Fibroblast of skin of right biceps (primary cell): Measurements from ENCODE around the gene HMGB3.
"Not testable (repeated sequence)": the region's sequence is repeated elsewhere in the genome, so short reads cannot be mapped to it uniquely, and the experiment has no call there.

Experiments used
- DNase-seq: peaks from one replicate; pipeline ENCODE4 v3.0.0-alpha.2; 2013

The HMGB3 gene

GRCh38 chrX:150982788-150983520 is at the start of gene HMGB3:
HMGB3 (plus strand) TSS chrX:150983335; CDS start chrX:150985600, 2,265 bp downstream.
- peak; percentile 94 for DNase-seq

GRCh38 chrX:150933945-150934350 is 49.2 kb upstream of the HMGB3 start:
- DNase-seq, result peak; percentile 47

- peak; percentile 80 for DNase-seq
These were observed 48.7 kb upstream of the HMGB3 start for GRCh38 chrX:150934453-150934852.

GRCh38 chrX:150935467-150935866 is 47.7 kb upstream of the HMGB3 start:
- DNase-seq, result peak; percentile 70

- DNase-seq, result peak; percentile 32
These were observed 46.6 kb upstream of the HMGB3 start for GRCh38 chrX:150936556-150936955.

GRCh38 chrX:150940844-150941495 is 42.2 kb upstream of the HMGB3 start:
- DNase-seq, result no peak

GRCh38 chrX:150941580-150941979 is 41.6 kb upstream of the HMGB3 start:
- no peak for DNase-seq

GRCh38 chrX:150942942-150943594 is 40.1 kb upstream of the HMGB3 start:
- DNase-seq, result no peak

GRCh38 chrX:150944233-150944632 is 38.9 kb upstream of the HMGB3 start:
- DNase-seq, result no peak

- no peak for DNase-seq
These were observed 28.2 kb upstream of the HMGB3 start for GRCh38 chrX:150954951-150955350.

GRCh38 chrX:150955590-150955989 is 27.5 kb upstream of the HMGB3 start:
- DNase-seq, result no peak

GRCh38 chrX:150958177-150958576 is 25.0 kb upstream of the HMGB3 start:
- no peak for DNase-seq

GRCh38 chrX:150959557-150959956 is 23.6 kb upstream of the HMGB3 start:
- no peak for DNase-seq

- DNase-seq, result no peak
These were observed 21.5 kb upstream of the HMGB3 start for GRCh38 chrX:150961631-150962030.

GRCh38 chrX:150964416-150964815 is 18.7 kb upstream of the HMGB3 start:
- not testable (repeated sequence) for DNase-seq

- DNase-seq, result no peak
These were observed 16.9 kb upstream of the HMGB3 start for GRCh38 chrX:150966235-150966634.

- DNase-seq, result no peak
These were observed 16.4 kb upstream of the HMGB3 start for GRCh38 chrX:150966742-150967141.

- DNase-seq, result no peak
These were observed 15.3 kb upstream of the HMGB3 start for GRCh38 chrX:150967786-150968185.

GRCh38 chrX:150968862-150969720 is 14.0 kb upstream of the HMGB3 start:
- no peak for DNase-seq

- no peak for DNase-seq
These were observed 10.7 kb upstream of the HMGB3 start for GRCh38 chrX:150972450-150972849.

GRCh38 chrX:150975655-150976390 is 7.3 kb upstream of the HMGB3 start:
- DNase-seq, result no peak
